GM18499 (cell line): ENCODE measurements around the gene KCTD15.

ENCODE experiments used
- ATAC-seq: cut with Tn5 transposase; IDR thresholded peaks from one replicate; pipeline ENCODE4 v1.9.1; 2021; ENCODE audit warnings: moderate number of reproducible peaks; ENCODE audit not compliant: insufficient read depth, unreplicated experiment

The KCTD15 gene

DNA sequence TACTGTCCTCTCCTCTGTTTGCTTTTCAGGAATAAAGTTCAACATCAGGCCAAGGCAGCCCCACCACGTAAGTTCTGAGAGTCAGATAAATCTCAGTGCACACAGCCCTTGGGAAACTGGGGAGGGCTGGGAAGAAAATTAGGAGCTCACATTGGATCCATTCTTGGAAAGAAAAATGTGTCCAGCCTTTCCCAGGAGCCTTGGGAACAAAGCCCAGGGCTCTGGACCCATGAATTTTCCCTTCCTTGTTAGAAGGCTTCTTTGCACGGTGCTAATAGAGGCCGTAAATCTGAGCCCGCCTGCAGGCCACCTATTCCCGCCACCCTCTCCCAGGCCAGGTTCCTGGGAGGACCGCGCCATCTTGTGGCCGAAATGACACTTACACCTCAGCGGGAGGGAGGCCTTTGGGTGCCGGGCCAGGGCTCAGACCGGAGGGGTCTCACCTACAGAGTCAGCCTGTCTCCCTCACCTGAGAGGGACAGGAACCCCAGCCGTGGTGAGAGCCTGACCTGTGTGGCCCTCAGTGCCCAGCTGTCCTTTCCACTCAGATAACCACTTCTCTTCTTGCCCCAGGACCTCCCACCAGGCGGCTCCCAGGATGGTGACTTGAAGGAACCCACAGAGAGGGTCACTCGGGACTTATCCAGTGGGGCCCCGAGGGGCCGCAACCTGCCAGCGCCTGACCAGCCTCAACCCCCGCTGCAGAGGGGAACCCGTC, 25.1 kb upstream of the KCTD15 start:
- ATAC-seq: no peak

DNA sequence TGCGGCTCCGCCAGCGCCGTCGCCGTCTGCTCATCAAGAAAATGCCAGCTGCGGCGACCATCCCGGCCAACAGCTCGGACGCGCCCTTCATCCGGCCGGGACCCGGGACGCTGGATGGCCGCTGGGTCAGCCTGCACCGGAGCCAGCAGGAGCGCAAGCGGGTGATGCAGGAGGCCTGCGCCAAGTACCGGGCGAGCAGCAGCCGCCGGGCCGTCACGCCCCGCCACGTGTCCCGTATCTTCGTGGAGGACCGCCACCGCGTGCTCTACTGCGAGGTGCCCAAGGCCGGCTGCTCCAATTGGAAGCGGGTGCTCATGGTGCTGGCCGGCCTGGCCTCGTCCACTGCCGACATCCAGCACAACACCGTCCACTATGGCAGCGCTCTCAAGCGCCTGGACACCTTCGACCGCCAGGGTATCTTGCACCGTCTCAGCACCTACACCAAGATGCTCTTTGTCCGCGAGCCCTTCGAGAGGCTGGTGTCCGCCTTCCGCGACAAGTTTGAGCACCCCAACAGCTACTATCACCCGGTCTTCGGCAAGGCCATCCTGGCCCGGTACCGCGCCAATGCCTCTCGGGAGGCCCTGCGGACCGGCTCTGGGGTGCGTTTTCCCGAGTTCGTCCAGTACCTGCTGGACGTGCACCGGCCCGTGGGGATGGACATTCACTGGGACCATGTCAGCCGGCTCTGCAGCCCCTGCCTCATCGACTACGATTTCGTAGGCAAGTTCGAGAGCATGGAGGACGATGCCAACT, 24.4 kb upstream of the KCTD15 start:
- no peak for ATAC-seq

DNA sequence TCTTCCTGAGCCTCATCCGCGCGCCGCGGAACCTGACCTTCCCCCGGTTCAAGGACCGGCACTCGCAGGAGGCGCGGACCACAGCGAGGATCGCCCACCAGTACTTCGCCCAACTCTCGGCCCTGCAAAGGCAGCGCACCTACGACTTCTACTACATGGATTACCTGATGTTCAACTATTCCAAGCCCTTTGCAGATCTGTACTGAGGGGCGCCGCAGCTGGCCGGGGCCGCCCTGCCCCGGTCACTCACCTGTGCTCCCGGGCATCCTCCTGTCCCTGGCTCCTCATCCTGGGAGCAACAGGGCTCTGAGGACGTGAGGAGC, 23.9 kb upstream of the KCTD15 start:
- no peak for ATAC-seq

DNA sequence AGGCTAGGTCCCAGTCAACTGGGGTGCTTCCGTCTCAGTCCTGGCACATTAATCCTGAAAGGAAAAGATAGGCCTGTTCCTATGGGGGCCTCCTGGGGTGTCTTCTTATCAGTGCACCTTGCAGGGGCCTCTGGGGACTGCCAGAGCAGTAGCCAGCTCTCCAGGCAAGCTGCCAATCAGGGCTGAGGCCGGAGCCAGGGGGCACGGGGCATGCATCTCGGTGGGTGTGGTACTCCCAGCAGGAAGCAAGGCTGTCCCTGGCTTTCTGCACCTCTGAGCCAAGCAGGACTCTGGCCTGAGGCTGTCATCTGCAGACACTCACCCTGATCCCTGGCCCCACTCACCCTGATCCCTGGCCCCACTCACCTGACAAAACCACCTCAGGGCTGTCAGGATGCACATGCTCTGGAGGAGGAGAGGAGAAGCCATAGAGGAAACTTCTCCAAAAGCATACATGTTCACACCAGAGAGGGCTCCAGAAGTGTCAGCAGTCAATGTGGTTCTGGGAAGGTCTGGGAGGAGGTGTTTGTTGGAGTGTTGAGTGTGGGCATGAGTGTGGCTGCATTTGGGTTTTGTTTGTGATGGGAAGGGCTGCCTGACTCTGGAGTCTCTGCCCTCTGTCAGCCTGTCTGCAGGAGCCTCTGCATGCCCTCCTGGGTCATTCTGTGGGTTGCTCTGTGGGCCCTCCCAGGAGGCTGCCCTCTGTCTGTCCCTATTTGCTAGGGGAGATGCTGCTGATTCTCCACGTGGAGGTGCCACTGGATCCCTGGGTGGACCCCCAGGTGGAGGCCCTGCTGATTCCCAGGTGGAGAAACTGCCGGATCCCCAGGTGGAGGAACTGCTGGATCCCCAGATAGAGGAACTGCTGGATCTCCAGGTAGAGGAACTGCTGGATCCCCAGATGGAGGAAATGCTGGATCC, 22.7 kb upstream of the KCTD15 start:
- ATAC-seq: no peak

DNA sequence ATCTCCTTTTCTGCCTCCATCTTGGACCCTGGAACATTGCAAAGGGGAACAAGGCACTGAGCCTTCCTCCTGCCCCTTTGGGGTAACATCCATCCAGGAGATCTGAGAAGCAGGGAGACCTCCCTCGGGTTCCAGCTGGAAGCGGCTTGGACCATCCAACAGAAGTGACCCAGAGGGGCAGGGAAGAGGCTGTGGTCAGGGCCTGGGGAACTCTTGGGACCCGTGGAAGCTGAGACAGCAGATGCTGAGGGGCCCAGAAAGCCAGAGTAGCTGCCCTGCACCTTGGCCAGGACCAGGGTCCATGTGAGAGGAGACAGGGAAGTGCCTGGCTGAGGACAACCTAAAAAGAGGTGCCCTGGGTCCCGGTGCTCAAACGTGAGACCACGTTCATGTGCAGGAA, 21.9 kb upstream of the KCTD15 start:
- no peak for ATAC-seq

DNA sequence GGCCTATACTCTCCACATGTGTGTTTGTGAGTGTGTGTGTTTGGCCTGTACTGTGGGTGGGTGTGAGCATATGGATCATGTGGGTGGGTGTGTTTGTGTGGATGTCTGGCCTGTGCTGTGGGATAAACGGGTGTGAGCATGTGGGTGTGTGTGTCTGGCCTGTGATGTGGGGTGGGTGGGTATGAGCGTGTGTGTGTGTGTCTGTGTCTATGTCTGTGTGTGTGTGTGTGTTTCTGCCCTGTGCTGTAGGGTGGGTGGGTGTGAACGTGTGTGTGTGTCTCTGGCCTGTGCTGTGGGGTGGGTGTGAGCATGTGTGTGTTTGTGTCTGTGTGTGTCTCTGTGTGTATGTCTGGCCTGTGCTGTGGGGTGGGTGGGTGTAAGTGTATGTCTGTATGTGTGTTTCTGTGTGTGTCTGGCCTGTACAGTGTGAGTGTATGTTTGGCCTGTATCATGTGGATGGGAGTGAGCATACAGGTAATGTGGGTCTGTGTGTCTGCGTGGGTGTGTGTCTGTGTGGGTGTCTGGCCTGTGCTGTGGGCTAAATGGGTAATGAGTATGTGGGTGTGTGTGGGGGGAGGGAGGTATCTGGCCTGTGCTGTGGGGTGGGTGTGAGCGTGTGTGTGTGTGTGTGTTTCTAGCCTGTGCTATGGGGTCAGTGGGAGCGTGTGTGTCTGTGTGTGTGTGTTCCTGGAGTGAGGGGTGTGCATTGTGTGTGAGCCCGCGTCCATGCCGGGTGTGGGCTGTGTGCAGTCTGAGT, 20.8 kb upstream of the KCTD15 start:
- ATAC-seq: no peak

DNA sequence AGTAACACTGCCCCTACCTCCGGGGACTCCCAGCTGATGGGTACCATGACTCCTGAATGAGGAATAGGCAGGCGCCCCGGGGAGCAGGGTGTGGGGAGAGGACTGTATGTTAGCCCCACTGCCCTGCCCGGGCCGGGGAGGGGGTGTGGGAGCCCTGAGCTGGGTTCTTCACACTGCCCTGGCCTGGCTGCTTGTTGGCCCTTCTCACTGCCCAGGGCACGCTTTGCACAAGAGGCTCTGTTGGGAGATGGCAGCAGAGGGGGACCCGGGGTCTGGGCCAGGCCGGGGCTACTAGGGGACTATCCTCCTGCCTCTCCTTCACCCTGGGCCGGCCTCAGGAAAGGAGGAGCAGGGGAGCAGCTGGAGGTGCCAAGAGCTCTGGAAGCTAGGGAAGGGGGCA, 19.3 kb upstream of the KCTD15 start:
- no peak for ATAC-seq

DNA sequence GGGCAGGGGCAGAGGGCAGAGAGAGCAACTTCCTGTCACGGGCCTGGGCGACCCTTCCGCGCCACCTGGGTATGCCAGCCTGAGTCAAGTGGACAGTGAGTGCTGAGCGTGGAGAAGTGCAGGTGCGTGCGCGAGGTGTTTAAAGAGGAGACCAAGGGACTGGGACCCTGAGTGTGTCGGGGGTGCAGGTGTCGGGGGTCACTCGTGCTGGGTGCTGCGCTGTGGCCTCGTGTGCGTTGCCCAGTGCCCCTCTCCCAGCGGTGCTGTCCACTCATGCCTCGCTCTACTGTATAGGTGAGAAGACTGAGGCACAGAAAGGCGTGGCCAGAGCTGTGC, 18.9 kb upstream of the KCTD15 start:
- ATAC-seq: no peak

DNA sequence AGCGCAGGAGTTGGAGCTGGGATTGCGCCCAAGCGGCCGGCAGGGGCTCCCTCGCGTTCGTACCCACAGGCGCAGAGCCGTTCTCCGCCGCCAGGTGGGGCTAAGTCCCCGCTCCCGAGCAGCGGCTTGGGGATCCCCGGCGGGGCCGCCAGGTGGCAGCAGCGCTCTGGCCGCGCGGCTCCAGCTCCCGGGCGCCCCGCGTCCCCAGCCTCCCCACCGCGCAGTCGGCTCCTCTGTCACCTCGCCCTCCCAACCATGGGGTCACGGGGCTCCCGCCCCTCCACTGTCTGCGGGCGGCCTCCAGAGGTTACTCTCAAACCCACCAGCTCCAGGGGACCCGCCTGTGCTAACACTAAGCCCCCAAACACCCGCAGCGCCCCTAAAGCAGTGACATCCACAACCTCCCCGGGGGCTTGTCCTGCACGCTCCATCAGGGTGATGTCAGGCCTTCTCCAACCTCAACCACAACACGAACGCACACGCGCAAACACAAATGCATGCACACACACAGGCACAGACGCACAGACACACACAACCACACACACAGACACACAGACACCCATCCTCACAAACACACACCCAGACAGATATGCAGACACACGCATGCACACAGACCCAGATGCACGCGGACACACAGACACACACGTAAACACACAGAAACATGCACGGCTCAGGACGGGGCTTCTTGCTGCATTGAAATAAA, 18.4 kb upstream of the KCTD15 start:
- no peak for ATAC-seq

DNA sequence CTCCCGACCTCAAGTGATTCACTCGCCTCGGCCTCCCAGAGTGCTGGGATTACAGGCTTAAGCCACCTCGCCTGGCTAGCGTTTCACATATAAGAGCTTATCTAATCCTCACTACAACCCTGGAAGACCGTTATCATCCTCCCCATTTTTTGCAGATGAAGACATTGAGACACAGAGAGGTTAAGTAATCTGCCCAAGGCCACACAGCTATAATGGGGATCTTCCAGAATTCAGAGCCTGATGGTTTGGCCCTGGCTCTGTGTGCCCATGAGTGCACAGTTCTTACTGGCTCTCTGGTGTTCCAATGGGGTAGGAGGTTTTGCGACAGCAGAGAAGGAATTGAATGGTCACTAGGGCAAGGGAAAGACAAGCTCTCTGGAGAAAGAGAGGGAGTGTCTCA, 16.8 kb upstream of the KCTD15 start:
- no peak for ATAC-seq

DNA sequence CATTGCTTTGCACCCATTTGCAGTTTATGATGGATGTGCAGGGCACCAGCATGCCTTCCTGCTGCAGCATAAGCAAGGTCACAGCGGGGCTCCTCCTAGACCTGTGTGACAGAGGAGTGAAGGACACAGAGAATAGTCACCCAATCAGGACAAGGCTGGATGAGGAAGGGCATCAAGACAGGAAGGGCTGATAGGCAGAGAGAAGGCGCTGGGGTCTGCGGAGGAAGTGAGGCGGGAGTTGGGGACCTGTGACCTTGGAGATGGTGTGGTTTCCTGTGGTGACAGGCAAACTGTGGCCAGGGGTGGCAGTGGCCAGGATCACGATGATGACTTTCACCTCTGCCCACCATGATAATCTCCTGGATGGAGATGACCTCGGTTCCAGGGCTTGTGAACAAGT, 16.4 kb upstream of the KCTD15 start:
- no peak for ATAC-seq

DNA sequence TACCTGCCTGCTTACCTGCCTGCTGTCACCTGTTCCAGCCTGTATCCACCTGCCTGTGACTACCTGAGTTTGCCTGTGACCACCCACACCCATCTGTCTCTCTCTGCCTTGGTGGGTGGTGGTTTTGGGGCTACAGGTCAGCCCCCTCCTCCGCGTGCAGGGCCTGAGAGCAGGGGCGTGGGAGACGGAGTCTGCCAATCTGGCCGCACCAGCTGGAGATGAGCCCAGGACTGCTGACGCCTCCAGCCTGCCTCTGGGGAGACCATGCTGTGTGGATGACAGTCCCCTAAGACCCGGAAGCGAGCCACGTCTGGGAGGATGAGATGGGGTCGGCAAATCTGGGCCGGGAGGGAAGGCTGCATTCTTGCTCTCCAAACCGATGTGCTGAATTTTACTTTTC, 15.9 kb upstream of the KCTD15 start:
- no peak for ATAC-seq

DNA sequence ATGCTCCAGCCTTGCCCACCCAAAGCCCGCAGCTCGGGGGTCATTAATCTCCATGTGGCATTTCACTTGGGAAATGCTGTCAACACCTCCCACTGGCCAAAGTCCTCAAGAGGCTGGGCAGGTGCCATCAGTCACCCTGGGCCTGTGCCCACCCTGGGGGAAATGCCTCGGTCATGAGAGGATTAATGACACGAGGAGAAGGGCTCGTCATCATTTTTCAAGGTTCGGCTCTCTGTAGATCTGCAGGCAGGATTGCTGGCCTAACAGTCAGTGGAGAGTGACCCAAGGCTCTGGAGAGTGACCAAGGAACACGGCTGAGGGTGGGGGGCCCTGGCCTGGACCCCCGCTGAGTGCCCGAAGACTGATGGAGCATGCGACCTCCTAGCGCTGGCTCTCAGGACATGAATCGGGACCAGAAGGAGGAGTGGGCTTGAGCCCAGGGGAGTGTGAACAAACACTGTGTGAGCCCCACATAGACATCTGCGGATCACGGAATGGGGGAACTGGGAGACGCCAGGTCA, 15.2 kb upstream of the KCTD15 start:
- no peak for ATAC-seq

DNA sequence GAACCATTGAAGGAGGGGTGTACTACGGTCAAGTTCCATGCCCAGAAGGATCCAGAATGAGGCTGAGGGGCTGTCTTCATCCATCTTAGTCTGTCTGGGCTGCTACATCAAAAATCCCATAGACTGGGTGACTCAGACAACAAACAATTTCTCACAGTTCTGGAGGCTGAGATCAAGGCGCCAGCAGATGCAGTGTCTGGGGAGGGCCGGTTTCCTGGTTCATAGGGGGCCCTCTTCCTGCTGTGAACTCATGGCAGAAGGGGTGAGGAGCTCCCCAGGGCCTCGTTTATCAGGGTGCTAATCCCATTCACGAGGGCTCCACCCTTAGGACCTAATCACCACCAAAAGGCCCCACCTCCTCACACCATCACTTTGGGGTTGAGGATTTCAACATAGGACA, 14.7 kb upstream of the KCTD15 start:
- no peak for ATAC-seq

DNA sequence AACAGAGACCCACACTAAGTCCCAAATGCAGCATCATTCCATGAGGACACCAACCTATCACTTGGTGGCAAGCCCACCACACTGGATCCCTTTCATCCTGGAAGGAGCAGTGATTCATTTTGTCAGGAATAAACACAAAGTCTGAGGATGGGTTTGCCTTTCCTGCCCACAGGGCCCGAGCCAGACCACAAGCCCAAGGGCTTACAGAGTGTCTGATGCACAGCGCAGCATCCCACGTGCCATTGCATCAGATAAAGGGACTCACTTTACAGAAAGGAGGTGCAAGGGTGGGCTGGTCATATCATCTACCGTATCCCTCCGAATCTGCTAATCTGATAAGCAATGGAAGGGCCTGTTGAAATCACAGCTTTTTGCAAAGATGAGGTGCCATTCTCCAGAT, 12.2 kb upstream of the KCTD15 start:
- no peak for ATAC-seq

DNA sequence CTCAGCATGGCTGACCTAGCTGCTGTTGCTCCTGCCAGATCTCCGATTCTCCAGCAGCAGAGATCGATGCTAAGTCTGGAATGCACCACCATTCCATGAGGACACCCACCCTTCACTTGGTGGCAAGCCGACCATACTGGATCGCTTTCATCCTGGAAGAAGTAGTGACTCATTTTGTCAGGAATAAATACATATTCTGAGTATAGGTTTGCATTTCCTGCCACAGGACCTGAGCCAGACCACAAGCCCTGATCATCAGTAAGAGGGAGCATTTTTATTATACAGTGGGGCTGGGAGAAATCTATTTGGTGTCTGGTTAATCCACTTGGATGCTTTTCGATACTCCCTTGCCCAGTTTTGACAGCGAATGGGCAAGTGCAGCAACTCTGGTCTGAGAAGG, 10.9 kb upstream of the KCTD15 start:
- no peak for ATAC-seq

DNA sequence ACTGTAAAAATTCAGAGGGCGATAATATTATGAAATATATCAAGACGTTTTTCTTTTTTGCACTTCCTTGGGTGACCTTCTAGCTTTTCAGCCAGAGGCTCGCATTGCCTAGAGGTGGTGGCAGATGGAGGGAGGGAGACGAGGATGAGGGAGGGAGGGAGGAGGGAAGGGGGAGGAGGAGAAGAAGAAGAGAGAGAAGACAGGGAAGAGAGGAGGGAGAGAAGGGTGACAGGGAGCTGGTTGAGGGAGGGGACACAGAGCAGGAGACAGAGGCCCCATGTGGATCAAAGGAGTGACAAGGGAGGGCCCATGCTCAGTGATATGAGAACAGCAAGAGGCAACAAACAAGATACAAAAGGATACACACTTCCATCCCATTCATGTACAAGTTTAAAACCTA, 8.0 kb upstream of the KCTD15 start:
- no peak for ATAC-seq

DNA sequence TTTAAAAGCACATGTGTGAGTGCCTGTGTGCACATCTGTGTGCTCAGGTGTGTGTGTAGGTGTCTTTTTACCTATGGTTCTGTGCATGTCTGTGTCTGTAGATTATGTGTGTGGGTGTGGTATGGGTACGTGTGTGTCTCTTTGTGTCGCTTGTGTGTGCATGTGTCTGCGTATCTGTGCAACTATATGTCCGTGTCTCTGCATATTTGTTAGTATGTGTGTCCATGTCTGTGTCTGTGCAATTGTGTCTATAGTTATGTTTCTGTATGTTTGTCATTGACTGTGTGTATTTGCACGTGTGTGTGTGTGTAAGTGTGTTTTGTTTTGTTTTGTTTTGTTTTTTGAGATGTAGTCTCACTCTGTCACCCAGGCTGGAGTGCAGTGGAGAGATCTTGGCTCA, 7.3 kb upstream of the KCTD15 start:
- no peak for ATAC-seq

DNA sequence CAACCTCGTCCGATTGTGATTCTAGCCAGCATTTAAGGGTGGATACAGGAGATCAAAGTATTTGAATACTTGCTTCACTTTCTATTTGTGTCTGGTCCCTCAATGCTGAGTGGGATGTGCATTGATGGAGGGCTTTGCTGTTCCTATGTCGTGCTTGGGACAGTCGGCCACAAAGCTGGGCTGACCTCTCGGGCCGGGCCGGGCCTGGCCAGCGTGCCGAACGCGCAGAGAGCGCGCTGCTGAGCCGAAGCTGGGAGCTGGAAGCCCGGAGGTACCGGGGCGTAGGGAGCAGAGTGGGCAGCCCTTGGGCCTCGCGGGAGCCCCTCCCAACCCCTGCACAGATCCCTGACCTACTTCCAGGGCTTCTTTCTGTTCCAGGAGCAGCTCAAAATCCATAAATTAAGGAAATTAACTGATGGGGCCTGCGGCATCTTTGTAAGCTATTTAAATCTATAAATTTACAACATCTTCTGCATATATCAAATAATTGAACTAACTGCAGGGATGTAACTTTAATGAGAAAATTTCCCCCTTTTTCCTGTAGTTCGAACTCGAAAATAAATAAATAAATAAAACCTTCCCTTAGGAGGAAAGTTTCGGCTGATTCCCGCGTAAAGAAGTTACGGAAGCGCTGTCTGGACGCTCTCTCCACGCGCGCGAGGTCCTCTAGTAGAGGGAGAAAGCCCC, 1.8 kb upstream of the KCTD15 start:
- ATAC-seq: no peak
